A673 (cell line): ENCODE results near the gene RPGR. TPM values are rescaled to one million over a fixed set of nuclear protein-coding genes. Genes with fewer than 3 reads are reported as not detected.

Experiments
- BruUV-seq: library from RNA; stranded (reverse); fragments of 400-500 nt; replicated peaks from 2 replicates; lab custom pipeline; 2021; lab: Mats Ljungman, UMichigan
- CTCF ChIA-PET: fragments of 300-600 bp; sonication (Branson Sonifier 250); formaldehyde crosslinking; loops from one replicate; lab custom pipeline; 2022; ENCODE audit warnings: antibody characterized with exemption; lab: Charles Lee
- POLR2A ChIA-PET: fragments of 300-600 bp; sonication (Branson Sonifier 250); formaldehyde crosslinking; loops from one replicate; lab custom pipeline; 2022; ENCODE audit warnings: antibody characterized with exemption; ENCODE audit not compliant: low non-redundant PET; lab: Charles Lee
- DNase-seq: peaks from one replicate; pipeline ENCODE4 v3.0.0-alpha.2; 2015; ENCODE audit warnings: low spot score
- H3K27ac ChIP-seq: fragments of 200-600 bp; sonication (generic); 2 replicates; pipeline ENCODE4 v1.5.1; 2016; ENCODE audit warnings: mixed run types, low read depth, mild to moderate bottlenecking, mixed read lengths, antibody characterized with exemption, low read length; ENCODE audit not compliant: poor library complexity, severe bottlenecking
- H3K27me3 ChIP-seq: fragments of 200-600 bp; sonication (generic); replicated peaks from 2 replicates; pipeline ENCODE4 v1.6.1; 2017; ENCODE audit warnings: mixed run types, low read depth, mild to moderate bottlenecking, mixed read lengths, antibody characterized with exemption, low read length; ENCODE audit not compliant: insufficient read depth, poor library complexity
- H3K36me3 ChIP-seq: fragments of 200-600 bp; sonication (generic); 2 replicates; pipeline ENCODE4 v1.6.1; 2016; ENCODE audit warnings: mixed run types, mild to moderate bottlenecking, mixed read lengths, antibody characterized with exemption, low read length; ENCODE audit not compliant: insufficient read depth, poor library complexity, severe bottlenecking
- H3K4me1 ChIP-seq: fragments of 200-600 bp; sonication (generic); 2 replicates; pipeline ENCODE4 v1.6.1; 2017; ENCODE audit warnings: mixed run types, mild to moderate bottlenecking, mixed read lengths, antibody characterized with exemption, low read length; ENCODE audit not compliant: insufficient read depth, poor library complexity, severe bottlenecking
- H3K4me3 ChIP-seq: fragments of 200-600 bp; sonication (generic); 2 replicates; pipeline ENCODE4 v1.5.1; 2016; ENCODE audit warnings: low read depth, mixed run types, mild to moderate bottlenecking, mixed read lengths, low read length; ENCODE audit not compliant: poor library complexity, severe bottlenecking
- H3K9me3 ChIP-seq: fragments of 200-600 bp; sonication (generic); 2 replicates; pipeline ENCODE4 v1.6.1; 2016; ENCODE audit warnings: mixed run types, low read depth, mild to moderate bottlenecking, mixed read lengths, antibody characterized with exemption, low read length; ENCODE audit not compliant: poor library complexity, severe bottlenecking
- CTCF ChIP-seq: fragments of 300-800, 200-600 bp; sonication (generic); conservative IDR thresholded peaks from 2 replicates; pipeline ENCODE4 v1.5.1; 2017; ENCODE audit warnings: low read depth, mild to moderate bottlenecking, antibody characterized with exemption, low read length, moderate library complexity, mixed read lengths
- EZH2 ChIP-seq: fragments of 200-600 bp; sonication (generic); IDR thresholded peaks from 2 replicates; pipeline ENCODE4 v1.6.1; 2017; ENCODE audit warnings: borderline replicate concordance, low read depth, mild to moderate bottlenecking, mixed read lengths, antibody characterized with exemption, low read length; ENCODE audit not compliant: poor library complexity, severe bottlenecking
- intact Hi-C: fragments of 100-400 bp; cut with micrococcal nuclease; formaldehyde crosslinking; loops from one replicate; pipeline ENCODE4 v1.10.0; 2022; ENCODE audit not compliant: unreplicated experiment
- total RNA-seq: library from RNA; stranded (reverse); gene quantifications from 2 replicates; pipeline ENCODE4 v1.2.3, GENCODE V29; 2021

RPGR gene
- total RNA-seq, 1 experiment from 2014 or later = 15.1 TPM

- BruUV-seq = no TSS peak
- DNase-seq = no peak
- no peaks in the 10 kb centered on the region for H3K36me3 ChIP-seq
- ChIA-PET CTCF (no interaction called here), POLR2A (no interaction called here)
- H3K4me3 ChIP-seq = no peak overlapping the region
- intact Hi-C loops = no loop called here
- no peaks in the 10 kb centered on the region for H3K27me3 ChIP-seq
- H3K27ac ChIP-seq = no peak overlapping the region
- H3K9me3 ChIP-seq = no peaks in the 10 kb centered on the region
- TF ChIP-seq EZH2 (no peak), CTCF (no peak)
- H3K4me1 ChIP-seq = no peaks in the 10 kb centered on the region
Measured at GRCh38 chrX:38278682-38279081, 48.6 kb downstream of the RPGR start.

GRCh38 chrX:38277802-38278201 lies 49.5 kb downstream of the RPGR start:
- H3K36me3 ChIP-seq = no peaks in the 10 kb centered on the region
- ChIA-PET POLR2A (no interaction called here), CTCF (no interaction called here)
- H3K27ac ChIP-seq = no peak overlapping the region
- intact Hi-C loops = no loop called here
- no peaks in the 10 kb centered on the region for H3K9me3 ChIP-seq
- BruUV-seq = no TSS peak
- no peaks in the 10 kb centered on the region for H3K4me1 ChIP-seq
- no peak for DNase-seq
- TF ChIP-seq CTCF (no peak), EZH2 (no peak)
- H3K27me3 ChIP-seq = no peaks in the 10 kb centered on the region
- H3K4me3 ChIP-seq = no peak overlapping the region

- Histone ChIP-seq H3K4me3 (no peak overlapping the region), H3K36me3 (no peaks in the 10 kb centered on the region), H3K9me3 (no peaks in the 10 kb centered on the region), H3K27ac (no peak overlapping the region), H3K4me1 (no peaks in the 10 kb centered on the region), H3K27me3 (no peaks in the 10 kb centered on the region)
- CTCF ChIA-PET = no interaction called here
- no peak for DNase-seq
- TF ChIP-seq CTCF (no peak), EZH2 (no peak)
- no TSS peak for BruUV-seq
- intact Hi-C loops = no loop called here
- POLR2A ChIA-PET = no interaction called here
Measured at GRCh38 chrX:38277136-38277535, 50.2 kb downstream of the RPGR start.
